GM18499 (cell line): ENCODE data around the gene SCAP.
"Not testable (repeated sequence)": the region's sequence is repeated elsewhere in the genome, so short reads cannot be mapped to it uniquely, and the experiment has no call there.

Experiments
- ATAC-seq: cut with Tn5 transposase; IDR thresholded peaks from one replicate; pipeline ENCODE4 v1.9.1; 2021; ENCODE audit warnings: moderate number of reproducible peaks; ENCODE audit not compliant: insufficient read depth, unreplicated experiment

Gene SCAP

GRCh38 chr3:47370887-47371697, 104.6 kb downstream of the SCAP start:
- no peak for ATAC-seq

GRCh38 chr3:47370020-47370419, 105.7 kb downstream of the SCAP start:
- ATAC-seq = not testable (repeated sequence)

- ATAC-seq = no peak
These were observed 108.1 kb downstream of the SCAP start for GRCh38 chr3:47367631-47368030.

- ATAC-seq = no peak
These were observed 108.9 kb downstream of the SCAP start for GRCh38 chr3:47366833-47367232.

- ATAC-seq = no peak
These were observed 110.3 kb downstream of the SCAP start for GRCh38 chr3:47365213-47366153.
